HG02588 (cell line): ENCODE data around the gene SND1.

Experiments used
- ATAC-seq: cut with Tn5 transposase; IDR thresholded peaks from one replicate; pipeline ENCODE4 v1.9.1; 2021; ENCODE audit warnings: mild to moderate bottlenecking, moderate library complexity; ENCODE audit not compliant: unreplicated experiment

SND1 gene

DNA sequence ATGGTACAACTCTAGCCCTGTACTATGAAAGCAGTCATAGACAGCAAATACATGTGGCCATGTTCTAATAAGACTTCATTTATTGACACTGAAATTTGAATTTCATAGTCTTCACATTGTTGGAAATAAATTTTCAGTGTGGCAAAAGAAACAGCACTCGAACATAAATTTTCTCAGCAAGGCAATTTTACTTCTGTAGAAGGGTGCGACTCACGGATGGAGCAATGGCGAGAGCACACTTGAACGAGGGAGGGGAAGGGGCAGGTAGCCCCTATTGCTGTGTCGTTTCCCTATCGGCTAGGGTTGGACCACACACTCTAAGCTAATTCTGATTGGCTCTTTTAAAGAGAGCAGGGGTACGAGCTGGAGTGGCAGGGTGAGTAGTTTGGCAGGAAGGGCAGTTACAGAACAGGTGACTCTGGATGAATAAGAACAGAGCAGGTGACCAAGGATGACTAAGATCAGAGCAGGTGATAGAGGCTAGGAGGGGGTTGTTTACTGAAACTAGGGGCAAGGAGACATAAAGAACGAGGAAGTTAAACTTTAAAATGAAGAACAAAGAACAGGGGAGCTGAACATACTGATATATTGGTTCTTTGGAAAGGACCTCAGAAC, 327.2 kb downstream of the SND1 start:
- ATAC-seq = no peak

DNA sequence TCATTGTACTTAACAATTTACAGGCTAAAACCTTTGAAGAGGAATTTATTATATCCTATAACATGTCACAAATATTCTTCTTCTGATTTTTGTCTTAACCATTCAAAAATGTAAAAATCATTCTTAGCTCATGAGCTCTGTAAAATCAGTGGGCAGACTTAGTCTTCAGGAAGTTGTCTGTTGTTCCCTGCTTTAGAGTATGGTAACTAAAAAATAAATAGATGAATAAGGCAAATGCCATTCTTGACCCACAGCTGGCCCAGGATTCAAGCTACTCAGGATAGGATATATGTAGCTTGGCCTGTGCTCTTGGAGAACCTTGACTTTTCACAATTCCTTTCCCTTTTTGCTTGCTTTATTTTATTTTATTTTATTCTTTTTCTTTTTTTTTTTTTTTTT, 327.7 kb downstream of the SND1 start:
- ATAC-seq = no peak

DNA sequence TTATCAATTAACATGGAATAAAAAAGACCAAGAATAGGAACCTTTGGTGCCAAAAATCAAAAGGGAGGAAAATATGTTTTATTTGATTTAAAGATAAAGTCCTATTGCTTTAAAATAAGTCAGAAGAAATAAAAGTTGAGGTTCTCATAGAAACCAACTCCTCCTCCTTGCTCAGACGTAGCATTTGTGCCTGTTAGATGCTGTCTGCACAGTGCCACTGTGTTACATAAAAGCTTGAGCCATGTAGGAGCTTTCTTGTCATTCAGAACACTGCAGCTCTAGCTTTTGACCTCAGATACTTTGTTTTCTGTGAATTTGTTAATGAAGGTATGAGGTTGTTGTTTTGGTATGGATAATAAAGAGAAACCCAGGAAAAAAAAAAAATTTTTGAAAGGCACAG, 328.9 kb downstream of the SND1 start:
- no peak for ATAC-seq

DNA sequence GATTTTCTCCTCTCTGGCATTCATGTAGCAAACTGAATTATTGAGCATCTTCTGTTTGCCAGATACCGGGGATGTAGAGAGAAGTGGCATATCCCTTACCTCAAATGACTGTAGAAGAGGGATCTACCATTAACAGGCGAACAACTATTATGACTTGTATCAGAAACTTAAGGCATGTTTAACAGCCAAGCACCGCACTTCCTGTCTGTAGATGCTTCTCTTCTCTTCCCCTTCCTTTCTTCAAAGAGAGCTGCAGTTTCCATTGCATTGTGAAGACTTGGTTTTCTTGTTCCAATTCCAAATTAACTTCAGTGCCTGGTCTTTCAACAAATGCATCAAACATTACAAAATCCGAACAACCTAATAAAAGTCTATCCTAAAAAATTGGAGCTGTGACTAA, 330.0 kb downstream of the SND1 start:
- ATAC-seq = no peak

DNA sequence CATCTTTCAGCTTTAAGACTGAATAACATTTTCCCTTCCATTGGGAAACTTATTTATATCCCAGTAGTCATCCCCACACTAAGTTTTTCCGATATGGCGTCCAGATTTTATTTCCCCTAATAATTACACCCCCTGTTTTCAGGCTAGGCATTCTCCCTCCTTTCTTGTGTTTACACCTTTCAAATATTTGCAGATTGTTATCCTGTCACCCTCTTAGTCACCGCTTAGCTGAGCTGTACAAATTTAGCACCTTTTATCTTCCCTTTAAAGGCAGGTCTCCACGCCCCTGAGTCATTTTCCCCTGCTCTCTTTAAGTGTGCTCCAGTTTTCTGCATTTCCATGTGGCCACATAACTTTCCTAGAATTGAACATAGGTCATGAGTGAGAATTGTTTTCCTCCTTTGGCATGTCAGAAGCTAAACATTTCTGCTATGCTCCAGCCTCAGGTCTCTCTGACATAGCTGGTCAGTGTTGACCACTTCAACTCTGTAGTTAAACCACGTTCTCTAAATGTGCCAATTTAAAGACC, 331.9 kb downstream of the SND1 start:
- ATAC-seq = no peak

DNA sequence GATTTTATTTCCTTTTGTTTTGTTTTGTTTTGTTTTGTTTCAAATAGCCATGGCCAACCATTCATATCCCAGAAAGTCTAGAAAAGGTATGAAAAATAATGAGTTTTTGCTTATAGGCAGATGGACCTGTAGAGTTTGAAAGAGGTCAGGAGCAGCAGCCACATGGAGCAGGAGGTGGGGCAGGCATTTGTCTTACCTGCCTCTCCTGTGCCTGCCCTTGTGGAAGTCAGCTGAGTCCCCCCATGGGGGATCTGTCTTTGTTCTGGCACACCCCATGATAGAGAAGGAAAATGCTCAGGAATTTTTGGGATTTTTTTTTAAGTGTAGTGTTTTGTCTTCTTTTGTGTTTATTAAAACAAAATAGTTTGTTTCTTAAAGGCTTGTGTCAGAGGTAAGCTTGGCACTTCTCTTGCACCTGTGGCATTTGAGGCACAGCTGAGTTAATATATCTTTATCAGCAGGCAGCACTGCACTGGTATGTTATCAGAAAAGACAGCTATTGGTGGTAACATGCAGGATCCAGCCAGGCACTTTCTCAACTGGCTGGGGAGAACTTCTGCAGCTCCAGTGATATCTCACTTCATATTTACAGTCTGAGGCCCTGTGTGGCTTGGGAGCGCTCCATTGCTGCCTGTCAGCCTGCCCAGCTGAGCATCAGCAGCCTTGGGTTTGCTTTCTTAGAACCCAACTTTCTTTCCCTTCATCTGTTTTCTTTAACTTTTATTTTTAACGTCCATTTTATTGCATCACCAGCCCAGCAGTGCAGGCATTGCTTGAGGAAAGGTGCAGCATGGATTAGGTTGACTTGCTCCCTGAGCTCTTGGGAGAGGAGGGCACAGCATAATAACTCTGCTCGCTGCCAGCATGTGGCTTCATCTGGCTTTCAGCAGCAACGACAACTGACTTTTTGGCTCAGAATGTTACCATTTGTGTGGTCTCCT, 334.9 kb downstream of the SND1 start:
- ATAC-seq = no peak

DNA sequence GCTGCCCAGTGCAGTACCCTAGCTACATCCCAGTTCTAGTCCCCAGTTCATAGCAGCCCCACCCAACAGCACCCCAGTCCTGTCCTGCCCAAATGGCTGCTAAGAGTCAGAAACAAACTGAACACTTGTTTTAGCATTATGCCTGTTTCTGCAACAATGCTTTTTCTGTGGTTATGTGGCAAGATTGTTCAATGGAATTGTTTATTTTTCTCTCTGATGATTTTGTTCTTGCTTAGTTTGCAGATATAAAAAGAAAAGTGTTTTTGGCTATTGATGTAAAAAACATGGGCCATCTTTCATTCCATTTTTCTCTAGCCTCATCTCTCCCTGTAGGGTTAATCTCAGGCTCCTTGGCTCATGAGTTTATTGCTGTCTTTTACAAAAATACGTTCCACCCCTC, 336.8 kb downstream of the SND1 start:
- no peak for ATAC-seq

DNA sequence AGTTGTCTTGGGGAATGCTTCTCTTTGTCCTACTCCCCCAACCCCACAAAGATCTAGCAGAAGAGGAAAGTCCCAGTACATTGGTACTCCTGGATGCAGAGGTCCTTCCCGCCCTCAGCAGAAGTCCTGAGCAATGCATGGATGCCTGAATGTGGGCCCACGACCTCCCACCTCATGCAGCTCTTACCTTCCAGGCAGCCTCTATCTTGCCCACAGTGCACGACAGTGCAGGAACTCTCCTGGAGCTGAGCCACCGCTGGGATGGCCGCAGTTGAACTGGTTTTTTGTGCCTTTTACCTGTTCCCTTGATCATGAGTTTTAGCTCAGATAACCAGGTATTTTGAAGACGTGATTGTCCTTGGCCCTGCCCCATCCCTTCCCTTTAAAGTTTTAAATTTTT, 341.3 kb downstream of the SND1 start:
- ATAC-seq = no peak

DNA sequence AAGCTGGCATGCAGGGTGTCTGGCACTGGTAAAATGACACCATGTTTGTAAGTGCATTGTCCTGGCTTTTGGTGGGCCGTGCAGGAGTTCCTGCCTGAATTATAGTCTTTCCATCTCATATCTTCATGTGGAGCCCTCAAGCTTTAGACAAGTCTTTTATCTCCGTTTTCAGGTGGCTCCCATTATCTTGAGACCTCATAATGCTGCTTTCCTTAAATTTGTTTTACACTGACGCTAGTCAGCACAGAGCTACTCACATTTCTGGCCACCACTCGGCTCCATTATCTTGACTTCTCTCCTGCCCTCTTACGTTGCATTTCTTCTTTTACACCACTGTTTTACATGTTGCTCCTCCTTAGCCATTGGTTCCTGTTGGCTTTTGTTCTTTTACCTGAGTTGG, 342.0 kb downstream of the SND1 start:
- ATAC-seq = no peak

DNA sequence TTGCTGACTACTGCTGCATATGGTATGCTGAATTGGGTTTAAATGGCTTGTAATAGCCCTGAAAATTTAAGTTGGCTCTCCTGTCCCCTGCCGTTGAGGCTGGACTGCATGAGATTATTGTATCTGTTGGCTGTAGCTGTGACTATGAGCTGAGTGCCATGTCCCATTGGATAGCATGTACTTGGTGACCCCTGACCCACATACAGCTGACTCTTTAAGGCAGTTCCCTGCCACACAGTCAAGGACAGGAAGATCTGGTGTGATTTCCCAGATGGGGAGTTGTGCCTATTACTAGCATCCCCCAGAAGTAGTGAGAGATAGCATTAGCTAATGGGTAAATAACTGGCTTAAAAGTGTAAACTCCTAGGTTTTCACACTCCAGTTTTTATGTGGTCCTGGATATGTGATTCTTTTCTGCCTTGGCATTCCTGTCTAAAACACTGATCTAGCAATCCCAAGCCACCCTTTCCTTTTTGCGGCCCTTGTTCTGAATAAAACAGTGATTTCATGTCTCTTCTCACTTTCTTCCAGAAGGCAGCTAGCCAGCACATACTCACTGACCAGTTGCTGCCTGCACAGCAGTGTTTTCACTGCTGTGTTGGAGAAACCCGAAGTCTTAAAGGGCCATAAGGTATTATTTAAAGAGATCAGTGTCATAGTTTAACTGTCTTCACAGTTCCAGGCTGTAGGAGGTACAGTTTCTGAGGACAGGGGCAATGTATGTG, 343.3 kb downstream of the SND1 start:
- ATAC-seq = no peak

DNA sequence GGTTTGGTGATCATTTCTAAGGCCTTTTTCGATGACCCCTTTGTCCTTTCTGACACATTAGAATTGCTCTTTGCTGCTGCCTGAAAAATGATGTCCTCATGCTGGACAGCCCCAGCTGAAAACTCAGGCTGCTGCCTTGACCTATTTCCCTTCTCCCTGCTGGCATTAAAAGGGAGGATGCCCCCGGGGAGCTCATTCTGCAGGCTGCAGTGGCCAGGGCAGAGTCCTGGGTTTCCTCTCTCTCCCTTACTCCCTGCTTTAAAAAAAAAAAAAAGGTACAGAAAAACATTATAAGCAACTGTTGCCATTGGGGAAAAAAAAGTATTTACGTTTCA, 343.9 kb downstream of the SND1 start:
- ATAC-seq = no peak

DNA sequence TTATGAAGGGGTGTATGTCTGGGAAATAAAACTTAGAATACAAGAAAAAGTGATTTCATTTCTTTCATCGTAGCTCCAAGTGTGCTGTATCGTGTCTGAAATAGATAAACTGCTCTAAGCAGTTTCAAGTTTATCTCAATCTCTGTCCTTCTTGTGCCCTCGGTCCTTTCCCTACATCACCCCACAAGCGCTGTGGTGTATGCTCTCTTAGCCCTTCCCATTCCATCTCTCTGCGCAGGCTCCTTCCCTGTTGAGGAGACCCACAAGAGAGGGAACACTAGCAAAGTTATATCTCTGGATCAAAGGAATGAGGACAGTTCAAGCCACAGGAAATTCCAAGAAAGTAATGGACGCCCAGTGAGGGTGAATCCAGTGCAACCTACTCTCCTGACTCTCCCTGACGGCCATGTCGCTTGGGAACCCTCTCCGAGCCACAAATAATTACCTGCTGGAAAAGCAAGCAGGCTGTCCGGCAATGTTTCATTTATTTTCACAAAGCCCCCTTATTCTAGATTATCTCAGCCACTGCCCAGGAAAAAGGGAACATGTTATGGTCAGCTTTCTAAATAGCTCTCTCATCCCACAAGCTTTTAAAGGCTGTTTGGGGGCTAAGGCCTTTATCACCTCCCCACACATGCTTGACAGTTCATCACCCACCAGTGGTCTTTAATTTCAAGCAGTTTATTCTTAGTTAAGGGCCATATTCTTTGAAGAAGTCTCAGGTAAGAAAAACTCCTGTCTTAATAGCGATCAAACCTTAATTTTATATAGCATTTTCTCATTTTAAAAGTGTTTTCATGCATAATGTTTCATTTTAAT, 344.5 kb downstream of the SND1 start:
- no peak for ATAC-seq

DNA sequence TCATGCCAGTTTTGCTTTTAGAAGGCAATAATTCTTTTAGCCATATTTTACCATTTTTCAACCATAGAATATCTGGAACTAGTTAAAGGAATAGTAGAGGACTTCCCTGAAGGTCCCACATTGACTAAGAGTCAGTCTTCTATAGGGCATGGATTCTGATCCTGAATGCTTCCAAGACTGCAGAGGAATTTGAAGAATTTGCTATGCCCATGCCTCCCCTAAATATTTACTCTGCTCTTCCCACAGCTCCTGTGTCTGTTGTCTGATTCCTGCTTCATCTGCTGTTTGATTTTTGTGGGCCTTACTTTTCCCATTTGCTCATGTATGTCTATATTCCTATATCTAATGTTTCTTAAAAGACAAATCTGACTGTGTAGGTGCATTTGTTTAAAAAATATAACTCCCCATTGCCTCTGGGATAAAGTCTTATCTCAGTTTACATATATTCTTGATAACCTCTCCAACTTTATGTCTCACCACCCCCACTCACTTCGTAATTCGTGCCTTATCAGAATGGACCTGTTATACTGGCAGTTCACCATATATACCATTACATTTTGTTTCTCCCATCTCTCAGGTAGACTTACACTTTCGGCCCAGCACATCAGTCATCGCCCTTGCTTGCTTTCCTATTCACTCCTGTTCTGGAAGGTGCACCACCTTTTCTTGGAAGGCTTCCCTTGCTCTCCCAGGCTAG, 345.4 kb downstream of the SND1 start:
- ATAC-seq = no peak

DNA sequence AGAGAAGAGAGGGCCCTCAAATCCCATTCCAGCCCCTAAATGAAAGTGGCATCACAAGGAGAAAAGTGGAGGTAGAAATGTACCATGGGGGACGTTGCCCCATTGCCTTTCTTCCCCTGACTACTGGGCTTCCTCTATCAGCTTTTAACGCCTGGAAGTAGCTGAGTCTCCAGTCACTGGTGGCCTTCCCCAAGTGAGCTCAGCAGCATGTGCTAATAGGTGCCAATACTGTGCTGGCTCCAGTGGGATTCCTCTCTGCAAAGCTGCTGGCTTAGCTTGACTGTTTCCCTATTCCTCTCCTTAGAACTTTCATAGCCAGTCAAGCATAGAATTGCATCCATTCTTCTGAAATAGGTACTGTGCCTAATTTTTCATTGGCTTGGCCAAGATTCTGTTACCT, 346.7 kb downstream of the SND1 start:
- ATAC-seq = no peak

DNA sequence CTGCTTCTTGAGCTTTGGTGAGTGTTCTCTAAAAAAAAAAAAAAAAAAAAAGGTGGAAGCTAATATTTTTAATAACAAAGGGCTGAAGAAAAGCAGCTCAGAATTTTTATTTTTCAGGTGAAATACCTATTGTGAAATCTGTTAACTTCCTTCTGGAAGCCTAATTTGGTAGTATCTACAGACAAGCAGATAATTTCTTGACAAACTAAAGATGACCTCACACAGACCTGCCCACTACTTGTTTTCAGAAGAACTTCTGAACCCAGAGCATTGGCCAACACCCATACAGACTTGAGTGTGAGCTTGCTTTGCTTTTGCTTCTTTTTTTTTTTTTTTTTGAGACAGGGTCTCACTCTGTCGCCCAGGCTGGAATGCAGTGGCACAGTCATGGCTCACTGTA, 348.1 kb downstream of the SND1 start:
- no peak for ATAC-seq

DNA sequence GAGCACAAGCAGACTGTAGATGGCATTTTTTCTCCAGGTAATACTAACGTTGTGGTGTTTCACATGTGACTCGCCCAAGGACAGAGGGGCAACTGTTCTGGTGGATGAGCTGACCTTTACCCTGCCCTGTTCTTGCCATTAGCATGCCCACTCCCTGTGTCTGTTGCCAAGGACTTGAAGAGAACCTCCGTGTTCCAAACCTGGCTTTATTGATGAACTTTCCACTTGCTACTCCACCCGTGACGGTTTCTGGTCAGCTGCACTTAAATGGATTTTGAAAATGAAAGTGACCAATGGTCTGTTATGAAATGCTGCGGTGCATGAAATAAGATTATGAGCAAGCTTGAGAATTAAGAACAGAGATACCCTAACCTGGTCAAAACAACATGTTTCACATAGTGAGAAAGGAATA, 348.9 kb downstream of the SND1 start:
- ATAC-seq = peak; percentile 56

DNA sequence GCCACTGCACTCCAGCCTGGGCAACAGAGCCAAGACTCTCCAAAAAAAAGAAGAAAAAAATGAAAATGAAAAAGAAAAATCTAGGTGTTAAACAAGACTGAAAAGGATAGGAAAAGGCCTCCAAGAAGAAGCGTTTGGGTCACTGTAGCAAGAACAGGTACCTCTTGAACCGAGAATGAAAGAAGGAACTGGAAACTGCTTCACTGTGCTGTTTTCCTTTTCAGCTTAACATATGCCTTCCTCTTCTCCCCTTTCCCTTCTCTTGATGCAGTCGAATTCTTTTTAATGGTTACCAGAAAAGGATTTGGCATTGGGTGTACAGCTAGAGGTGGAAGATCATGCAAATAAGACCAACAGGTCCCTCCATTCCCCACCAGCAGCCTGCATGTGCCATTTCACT, 351.2 kb downstream of the SND1 start:
- ATAC-seq = no peak

DNA sequence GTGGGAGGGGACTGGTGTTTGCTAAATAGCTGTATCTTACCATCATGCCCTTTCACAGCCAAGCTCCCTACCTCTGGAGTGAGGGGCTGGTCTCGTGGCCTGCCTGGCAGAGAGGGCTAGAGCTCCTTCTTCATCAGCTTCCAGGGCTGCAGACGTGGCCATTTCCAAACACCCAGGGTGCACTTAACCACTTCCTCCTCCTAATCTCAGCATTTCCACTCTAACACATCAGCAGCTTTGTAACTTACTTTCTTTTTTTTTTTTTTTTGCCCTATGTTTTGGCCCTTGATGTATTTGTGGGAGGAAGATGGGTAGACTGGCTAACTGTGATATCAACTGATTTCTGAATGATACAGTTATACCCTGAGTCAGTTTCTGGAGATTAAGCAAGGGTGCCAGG, 351.8 kb downstream of the SND1 start:
- ATAC-seq = no peak

DNA sequence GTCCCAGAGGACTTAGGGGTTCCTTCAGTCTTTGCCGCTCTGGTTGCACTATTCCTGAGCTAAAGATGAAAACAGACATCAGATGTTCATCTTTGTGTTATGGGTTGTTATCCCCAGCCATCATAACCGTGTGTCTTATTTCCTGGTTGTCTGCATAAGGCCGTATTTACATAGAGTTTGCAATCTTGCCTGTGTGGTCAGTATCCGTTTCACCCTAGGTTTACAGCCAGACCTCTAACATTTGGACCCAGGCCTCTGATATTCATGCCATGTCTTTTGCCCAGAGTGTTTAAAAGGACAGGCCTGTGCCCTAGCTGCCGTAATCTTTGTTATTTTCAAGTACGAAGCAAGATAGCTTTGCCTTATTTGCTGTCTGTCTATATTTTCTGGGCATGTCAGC, 352.6 kb downstream of the SND1 start:
- ATAC-seq = no peak

DNA sequence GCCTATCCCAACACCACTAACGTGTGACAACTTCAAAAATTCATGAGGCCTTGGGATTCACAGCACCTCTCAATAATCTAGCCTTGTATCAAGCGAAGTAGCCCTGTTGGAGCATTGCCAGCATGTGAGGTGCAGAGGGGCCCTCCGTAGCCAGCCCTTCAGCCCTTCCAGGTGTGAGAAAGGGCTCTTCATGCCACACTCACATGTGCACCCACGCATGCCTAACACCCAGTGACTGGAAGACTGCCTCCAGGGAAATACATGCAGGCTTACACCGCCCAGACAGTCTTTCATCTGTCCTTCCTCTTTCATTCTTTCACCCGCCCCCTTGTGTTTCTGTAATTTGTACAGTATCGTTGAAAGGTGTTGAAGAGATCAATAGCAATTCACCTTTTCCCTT, 353.1 kb downstream of the SND1 start:
- ATAC-seq = no peak
